ENCODE data around the gene WNT6. TPM values are rescaled to one million over a fixed set of nuclear protein-coding genes. Genes with fewer than 3 reads are reported as not detected.

The WNT6 gene
- total RNA-seq, 2 donors from 2014 or later: 0.25 to 0.37 TPM

DNA sequence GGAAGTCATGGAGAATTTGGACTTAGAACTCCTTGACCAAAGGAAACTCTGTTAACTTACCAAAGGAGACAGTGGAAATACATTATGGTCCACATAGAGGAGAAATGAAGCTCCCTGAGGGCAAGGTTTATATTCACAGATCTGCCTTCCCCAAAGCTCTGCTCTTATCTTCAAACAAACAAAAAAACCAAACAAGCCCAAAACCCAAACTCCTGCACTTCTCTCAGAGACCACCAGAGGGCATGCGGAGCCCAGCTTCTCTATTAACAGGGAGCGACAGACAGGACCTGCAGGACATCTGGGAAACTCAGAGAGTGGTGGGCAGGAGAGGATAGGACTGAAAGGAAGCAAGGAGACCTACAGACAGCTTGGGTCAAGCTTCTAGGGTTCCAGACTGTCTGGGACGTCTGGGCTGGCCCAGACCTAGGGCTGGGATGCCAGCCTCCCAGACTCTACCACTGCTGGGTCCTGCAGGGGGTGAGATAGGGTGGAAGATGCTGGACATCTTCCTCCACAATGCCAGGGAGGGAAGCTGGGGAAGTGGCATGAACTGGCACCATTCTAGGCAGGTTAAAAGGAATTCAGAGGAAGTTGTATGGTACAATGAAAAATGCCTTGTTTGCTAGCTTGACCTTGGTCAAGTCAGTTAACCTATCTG is 17.1 kb downstream of the WNT6 start:
- H3K9me3 ChIP-seq: no peaks in the 10 kb centered on the region
- TF ChIP-seq, protein P1, sequence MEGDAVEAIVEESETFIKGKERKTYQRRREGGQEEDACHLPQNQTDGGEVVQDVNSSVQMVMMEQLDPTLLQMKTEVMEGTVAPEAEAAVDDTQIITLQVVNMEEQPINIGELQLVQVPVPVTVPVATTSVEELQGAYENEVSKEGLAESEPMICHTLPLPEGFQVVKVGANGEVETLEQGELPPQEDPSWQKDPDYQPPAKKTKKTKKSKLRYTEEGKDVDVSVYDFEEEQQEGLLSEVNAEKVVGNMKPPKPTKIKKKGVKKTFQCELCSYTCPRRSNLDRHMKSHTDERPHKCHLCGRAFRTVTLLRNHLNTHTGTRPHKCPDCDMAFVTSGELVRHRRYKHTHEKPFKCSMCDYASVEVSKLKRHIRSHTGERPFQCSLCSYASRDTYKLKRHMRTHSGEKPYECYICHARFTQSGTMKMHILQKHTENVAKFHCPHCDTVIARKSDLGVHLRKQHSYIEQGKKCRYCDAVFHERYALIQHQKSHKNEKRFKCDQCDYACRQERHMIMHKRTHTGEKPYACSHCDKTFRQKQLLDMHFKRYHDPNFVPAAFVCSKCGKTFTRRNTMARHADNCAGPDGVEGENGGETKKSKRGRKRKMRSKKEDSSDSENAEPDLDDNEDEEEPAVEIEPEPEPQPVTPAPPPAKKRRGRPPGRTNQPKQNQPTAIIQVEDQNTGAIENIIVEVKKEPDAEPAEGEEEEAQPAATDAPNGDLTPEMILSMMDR (IDR thresholded peaks at IDR 0.05): peak; percentile 93
- no peaks in the 10 kb centered on the region for H3K4me1 ChIP-seq
- intact Hi-C loops (cut with DNase I): loop anchor here (2.0 to 5.0 kb wide), 2 partner anchors 22 to 101 kb away; no protein-coding TSS in a partner anchor
- H3K27me3 ChIP-seq: peaks cover 73% of the 10 kb centered on the region
- H3K9ac ChIP-seq (ENCODE audit: low read depth in 2 of 2, low read length in 2 of 2): no peak overlapping the region
- no peaks in the 10 kb centered on the region for H3K36me3 ChIP-seq
- no peak overlapping the region for H3K4me3 ChIP-seq
- no peak overlapping the region for H3K27ac ChIP-seq
- peak; percentile 67 for DNase-seq

- peaks cover 72% of the 10 kb centered on the region for H3K27me3 ChIP-seq
- no peak for DNase-seq
- intact Hi-C loops (cut with DNase I): loop anchor here (2.0 to 5.0 kb wide), 2 partner anchors 21 to 100 kb away; no protein-coding TSS in a partner anchor
- no peak overlapping the region for H3K27ac ChIP-seq
- TF ChIP-seq, protein P1 (IDR thresholded peaks at IDR 0.05): no peak
- H3K9ac ChIP-seq (ENCODE audit: low read depth in 2 of 2, low read length in 2 of 2): no peak overlapping the region
- no peaks in the 10 kb centered on the region for H3K4me1 ChIP-seq
- no peak overlapping the region for H3K4me3 ChIP-seq
- no peaks in the 10 kb centered on the region for H3K36me3 ChIP-seq
- H3K9me3 ChIP-seq: no peaks in the 10 kb centered on the region
Measured at GRCh38 chr2:218877331-218877730, 17.7 kb downstream of the WNT6 start.

DNA sequence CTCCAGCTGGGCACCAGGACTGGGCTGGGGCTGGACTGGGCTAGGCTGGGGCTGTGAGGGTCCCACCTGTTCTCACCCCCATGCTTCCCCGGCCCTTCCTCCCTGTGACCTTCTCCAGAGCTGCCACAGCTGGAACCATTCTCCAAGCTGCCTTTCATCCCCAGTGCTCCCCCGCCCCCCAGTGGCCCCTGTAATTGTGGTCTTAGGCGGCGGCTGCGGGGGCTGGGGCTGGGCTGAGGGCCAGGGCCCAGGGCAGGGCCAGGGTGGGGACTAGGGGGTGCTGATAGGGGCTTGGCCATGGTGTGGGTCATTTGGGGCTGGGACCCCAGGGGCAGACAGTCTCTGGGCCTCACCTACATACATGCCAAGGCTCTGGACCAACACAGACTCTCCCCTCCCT is 18.3 kb downstream of the WNT6 start:
- Histone ChIP-seq H3K36me3 (no peaks in the 10 kb centered on the region), H3K9ac (ENCODE audit: low read depth in 2 of 2, low read length in 2 of 2) (no peak overlapping the region), H3K9me3 (no peaks in the 10 kb centered on the region), H3K27me3 (peaks cover 71% of the 10 kb centered on the region), H3K4me3 (no peak overlapping the region), H3K27ac (no peak overlapping the region), H3K4me1 (no peaks in the 10 kb centered on the region)
- intact Hi-C loops (cut with DNase I): loop anchor here (2.0 to 5.0 kb wide), 2 partner anchors 21 to 99 kb away; no protein-coding TSS in a partner anchor
- TF ChIP-seq, protein P1 (IDR thresholded peaks at IDR 0.05): no peak
- no peak for DNase-seq

DNA sequence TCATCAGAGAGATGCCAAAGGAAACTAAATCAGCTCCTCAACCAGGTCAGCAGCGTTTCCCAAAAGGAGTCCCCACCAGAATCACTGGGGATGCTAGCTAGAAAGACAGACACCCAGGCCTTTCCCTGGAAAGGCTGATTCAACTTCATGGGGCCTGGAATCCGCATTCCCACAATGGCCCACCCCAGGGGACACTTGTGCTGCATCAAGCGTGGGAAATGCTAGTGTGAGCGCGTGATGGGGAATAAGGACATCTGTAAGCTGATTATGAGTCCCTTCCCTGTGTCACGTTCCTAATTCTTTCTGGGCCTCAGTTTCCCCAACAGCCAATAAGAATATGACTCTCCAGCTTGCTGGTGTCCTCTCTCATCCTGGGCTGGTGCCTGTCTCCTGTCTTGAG is 18.9 kb downstream of the WNT6 start:
- H3K27me3 ChIP-seq: peaks cover 71% of the 10 kb centered on the region
- no peaks in the 10 kb centered on the region for H3K9me3 ChIP-seq
- H3K9ac ChIP-seq (ENCODE audit: low read depth in 2 of 2, low read length in 2 of 2): no peak overlapping the region
- H3K4me3 ChIP-seq: no peak overlapping the region
- DNase-seq: no peak
- no peaks in the 10 kb centered on the region for H3K4me1 ChIP-seq
- H3K36me3 ChIP-seq: no peaks in the 10 kb centered on the region
- TF ChIP-seq, protein P1 (IDR thresholded peaks at IDR 0.05): no peak
- H3K27ac ChIP-seq: no peak overlapping the region
- intact Hi-C loops (cut with DNase I): loop anchor here (5.0 kb wide), 1 partner anchor 99 kb away; no protein-coding TSS in a partner anchor

GRCh38 chr2:218878926-218879761 is 19.5 kb downstream of the WNT6 start:
- no peak for DNase-seq
- Histone ChIP-seq H3K9ac (ENCODE audit: low read depth in 2 of 2, low read length in 2 of 2) (no peak overlapping the region), H3K27me3 (peaks cover 71% of the 10 kb centered on the region), H3K36me3 (no peaks in the 10 kb centered on the region), H3K4me3 (no peak overlapping the region), H3K27ac (no peak overlapping the region), H3K4me1 (no peaks in the 10 kb centered on the region), H3K9me3 (no peaks in the 10 kb centered on the region)
- TF ChIP-seq, protein P1 (IDR thresholded peaks at IDR 0.05): no peak
- intact Hi-C loops (cut with DNase I): loop anchor here (5.0 kb wide), 1 partner anchor 98 kb away; no protein-coding TSS in a partner anchor
